ENCODE measurements around the gene CCDC124. TPM values are rescaled to one million over a fixed set of nuclear protein-coding genes. Genes with fewer than 3 reads are reported as not detected.

Gene CCDC124
- polyA plus RNA-seq, 12 donors: 31.2 to 90.7 (median 45.0) TPM; not detected in 1

DNA sequence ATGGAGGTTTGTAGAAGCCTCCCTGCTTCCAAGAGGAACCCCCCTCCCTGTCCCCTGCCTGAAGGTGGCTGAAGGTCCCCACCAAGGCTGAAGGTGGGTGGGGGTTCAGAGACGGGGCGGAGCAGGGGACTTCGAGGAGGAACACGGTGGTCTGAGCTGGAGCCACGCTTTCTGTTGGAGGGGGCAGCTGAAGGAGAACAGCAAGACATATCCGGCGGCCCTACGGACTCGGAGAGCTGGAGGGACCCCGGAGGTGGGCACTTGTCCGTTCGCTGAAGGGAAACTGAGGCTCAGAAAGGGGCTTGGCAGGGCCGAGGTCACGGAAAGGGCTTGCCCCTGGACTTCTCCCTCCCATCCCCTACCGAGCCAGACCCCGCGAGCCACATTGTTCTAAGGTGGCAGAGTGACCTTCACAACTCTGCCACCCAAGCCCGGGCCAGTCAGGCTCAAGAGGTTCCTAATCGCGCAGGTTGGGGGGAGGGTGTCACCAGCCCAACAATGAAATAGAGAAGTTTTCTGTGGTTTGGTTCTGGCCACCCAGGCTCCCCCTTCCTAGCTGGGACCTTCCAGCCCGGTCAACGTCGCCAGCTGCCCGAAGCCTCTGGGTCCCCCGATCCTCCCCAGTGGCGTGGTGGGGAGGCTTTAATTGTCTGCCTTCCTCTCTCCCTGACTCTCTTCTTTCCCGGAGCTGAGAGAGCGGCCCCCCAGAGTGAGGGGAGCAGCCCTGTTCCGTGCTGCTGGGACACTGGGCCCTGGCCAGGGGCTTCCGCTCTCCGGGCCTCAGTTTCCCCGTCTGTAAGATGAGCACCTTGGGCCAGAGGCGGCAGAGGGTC lies 18.6 kb downstream of the CCDC124 start:
- no peak for DNase-seq

DNA sequence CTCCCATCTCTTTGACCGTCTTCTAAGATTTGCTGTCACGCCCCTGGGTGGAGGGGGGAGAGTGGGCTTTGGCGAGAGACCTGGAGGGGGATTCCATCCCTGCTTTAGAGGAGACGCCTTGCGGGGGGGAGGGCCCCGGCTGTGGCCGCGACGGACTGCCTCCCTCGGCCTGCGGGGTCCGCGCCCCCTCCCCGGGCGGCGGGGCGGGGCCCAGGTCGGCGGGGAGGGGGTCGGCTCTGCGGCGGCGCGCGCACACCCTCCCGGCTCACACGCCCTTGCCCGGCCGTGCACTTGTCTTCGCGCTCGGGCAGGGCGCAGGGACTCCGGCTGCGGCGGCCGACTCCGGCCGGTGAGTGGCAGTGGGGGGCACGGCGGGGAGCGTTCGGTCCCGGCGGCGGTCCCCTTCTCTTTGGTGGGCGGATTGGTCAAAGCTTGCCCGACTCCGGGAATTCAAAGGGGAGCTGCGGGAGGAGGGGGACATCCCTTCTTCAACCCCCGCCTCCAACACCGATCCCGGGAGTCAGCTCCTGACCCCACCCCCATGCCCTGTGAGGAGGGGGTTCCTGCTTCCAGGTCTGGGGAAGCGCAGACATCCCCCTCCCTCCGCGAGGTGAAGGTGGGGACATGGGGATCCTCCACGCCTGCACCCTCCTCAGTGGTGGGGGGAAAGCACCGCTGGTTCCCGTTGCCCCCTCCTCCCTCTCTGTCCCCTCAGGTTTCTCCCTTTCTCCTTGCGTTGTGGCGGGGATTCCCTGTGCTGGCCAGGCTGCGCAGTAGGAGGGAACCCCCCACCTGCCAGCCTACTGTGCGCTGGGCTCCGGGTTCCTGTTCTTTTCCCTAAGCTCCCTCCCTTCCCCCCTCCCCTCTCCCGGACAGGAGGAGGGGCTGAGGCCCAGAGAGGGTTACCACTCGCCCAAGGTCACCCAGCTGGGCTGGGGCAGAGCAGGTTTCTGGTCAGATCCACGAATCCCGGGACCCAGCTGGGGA lies 19.5 kb downstream of the CCDC124 start:
- no peak for DNase-seq

DNA sequence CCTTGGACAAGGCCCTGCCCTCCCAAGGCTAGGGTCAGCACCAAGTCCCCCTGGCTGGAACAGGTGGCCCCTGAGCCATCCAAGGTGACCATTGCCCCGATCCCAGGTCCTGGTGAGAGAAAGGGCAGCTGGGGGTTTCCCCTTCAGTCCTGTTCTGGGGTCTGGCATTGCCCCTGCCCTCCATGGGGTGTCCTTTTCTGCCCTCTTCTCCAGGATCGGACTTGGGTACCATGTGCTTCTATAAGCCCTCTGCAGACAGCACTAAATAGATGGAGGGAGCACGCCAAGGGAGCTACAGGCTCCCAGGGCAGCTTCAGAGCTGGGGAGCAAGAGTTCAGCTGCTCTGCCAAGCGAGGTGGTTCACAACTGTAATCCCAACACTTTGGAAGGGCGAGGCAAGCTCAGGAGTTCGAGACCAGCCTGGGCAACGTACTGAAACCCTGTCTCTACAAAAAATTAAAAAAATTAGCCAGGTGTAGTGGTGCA lies 20.5 kb downstream of the CCDC124 start:
- DNase-seq: no peak

DNA sequence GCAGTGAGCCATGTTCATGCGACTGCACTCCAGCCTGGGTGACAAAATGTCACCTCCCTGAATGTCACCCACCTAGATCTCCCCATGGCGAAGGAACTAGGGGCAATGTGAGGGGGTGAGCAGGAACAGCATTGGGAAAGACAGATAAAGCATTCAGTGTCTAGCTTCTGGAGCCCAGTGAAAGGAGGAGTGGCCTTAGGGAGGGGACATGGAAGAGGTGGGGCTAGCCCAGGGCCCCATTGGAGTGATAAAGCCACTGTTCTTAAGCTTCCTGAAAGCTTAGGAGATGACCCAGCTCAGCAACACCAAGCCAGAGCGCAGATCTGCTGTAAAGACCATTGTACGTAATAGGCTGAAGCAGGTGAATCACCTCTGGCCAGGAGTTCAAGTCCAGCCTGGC lies 21.1 kb downstream of the CCDC124 start:
- no peak for DNase-seq

DNA sequence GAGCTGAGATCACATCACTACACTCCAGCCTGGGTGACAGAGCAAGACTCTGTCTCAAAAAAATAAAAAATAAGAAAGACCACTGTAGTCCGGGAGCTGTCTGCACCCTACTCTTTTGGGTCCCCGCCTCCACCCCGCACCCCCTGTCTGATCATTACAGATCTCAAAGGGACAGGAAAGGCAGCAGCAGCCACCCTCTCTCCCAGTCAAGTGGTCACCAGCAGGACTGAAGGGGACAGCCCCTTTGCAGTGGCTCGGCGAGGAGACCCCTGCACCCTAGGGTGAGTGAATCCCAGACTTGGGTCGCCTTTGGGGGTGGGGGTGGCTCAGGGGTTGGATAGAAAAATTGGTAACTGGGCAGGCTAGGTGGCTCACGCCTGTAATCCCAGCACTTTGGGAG lies 21.6 kb downstream of the CCDC124 start:
- no peak for DNase-seq

DNA sequence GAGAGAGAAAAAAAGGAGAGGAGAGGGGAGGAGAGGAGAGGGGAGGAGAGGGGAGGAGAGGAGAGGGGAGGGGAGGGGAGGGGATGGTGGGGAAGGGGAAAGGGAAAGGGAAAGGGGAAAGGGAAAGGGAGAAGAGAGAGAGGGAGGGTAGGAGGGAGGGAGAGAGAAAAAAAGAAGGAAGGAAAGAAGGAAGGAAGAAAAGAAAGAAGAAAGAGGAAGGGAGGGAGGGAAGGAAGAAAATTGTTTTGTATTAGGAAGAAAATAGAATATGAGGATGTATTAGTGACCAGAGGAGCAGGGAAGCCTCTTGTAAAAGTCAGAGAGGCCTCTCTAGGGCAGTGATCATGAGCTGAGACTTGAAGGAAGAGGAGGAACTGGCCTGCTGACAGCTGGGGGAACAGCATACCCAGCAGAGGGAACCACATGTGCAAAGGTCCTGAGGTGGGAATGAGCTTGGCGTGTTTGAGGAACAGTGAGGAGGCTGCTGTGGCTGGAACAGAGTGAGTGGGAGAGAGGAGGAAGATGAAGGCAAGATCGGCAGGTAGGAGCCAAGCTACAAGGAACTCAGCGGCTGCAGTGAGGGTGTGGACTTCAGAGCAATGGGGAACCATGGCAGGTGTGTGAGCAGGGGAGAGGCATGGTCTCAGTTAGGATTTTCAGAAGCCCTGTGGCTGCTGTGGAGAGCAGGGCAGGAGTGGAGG lies 24.5 kb downstream of the CCDC124 start:
- DNase-seq: no peak

DNA sequence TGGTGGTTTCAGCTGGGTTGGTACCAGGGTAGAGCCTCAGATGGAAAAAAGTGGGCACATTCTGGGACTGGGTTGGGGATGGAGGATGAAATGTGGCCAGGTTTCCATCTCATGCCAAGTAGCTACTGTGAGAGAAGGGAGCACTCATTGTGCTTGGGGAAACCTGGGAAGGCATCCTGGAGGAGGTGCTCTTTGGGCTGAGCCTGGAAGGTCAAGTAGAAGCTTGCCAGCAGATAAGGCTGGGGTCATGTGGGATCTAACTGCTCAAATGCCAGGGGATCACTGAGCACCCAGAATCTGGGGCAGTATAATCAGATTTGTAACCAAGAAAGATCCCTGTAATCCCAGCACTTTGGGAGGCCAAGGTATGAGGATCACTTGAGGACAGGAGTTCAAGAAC lies 25.1 kb downstream of the CCDC124 start:
- DNase-seq: no peak

DNA sequence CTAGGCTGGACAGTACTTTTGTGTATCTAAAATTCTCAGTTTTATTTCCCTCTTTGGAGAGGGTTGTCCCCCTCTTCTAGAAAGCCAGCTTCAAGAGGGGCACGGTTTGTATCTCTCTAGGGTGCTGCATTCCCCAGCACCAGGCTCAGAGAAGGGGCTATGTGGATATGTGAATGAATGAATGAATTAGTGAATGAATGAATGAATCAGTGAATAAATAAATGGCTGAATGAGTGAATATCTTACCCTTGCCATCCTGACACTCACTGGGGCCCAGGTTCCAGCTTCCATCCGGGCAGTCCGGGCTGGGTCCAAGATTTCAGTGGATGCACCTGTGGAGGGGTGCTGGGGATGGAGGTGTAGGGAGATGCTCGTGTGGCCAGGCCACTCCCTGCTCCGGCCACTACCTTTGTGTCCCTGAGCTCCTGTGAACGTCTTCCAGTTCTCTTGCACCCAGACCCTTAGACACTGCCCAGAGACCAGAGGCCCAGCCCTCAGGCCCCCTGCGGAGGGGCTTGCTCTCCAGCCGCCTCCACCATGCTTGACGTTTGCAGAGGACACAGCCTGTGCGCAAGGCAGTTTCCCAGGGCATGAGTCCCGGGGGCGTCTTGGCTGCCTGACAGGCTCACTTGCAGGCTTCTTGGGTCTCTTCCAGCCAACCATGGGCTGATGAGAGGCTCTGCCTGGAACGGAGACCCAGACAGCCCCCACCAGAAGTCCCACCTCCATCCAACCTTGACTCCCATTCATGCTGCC lies 31.3 kb downstream of the CCDC124 start:
- DNase-seq: no peak

DNA sequence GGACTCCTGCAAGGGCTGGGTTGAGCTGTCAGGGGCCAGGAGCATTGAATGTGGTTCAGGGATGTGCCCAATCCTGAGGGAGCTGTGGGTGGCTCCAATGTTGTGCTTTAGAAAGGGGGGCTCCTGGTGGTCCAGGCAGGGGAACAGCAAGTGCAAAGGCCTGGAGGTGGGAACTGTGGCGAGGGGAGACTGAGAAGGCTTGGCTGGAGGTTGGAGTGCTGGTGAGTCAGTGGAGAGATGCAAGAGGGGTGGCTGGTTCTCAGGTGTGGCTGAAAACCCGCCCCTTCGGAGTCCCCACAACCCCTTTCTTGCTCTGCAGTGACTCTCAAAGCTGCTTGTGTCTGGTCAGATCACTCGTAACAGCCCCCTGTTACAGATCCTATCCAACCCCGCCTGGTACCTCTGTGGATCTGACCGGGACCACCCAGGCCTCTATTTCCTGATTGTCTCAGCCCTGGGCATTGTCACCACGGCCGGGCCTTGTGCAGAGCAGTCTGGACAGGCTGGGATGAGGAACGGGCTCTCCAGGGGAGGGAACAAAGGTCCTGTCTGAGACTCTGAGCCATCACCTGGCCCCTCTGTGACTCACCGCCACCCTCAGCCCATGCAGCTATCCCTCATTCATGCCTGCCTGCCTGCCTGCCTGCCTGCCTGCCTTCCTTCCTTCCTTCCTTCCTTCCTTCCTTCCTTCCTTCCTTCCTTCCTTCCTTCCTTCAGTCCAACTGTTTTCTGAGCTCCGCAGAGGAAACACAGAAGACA lies 32.7 kb downstream of the CCDC124 start:
- DNase-seq: no peak

DNA sequence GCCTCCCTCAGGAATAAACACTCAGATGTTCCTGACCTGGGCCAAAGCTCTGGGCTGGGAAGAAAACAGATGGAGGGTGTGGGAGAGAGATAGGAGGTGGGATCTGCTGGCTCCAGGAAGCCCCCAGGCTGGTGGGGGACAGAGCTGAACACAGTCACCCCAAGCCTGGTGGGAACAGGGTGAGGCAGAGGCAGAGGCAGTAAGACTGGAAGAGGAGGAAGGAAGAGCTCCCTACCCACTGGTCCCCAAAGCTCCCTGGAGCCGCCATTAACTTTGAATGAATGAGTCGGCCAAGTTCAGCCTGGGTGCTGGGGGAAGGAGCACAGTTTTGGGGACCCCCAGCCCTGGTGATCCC lies 33.3 kb downstream of the CCDC124 start:
- no peak for DNase-seq

DNA sequence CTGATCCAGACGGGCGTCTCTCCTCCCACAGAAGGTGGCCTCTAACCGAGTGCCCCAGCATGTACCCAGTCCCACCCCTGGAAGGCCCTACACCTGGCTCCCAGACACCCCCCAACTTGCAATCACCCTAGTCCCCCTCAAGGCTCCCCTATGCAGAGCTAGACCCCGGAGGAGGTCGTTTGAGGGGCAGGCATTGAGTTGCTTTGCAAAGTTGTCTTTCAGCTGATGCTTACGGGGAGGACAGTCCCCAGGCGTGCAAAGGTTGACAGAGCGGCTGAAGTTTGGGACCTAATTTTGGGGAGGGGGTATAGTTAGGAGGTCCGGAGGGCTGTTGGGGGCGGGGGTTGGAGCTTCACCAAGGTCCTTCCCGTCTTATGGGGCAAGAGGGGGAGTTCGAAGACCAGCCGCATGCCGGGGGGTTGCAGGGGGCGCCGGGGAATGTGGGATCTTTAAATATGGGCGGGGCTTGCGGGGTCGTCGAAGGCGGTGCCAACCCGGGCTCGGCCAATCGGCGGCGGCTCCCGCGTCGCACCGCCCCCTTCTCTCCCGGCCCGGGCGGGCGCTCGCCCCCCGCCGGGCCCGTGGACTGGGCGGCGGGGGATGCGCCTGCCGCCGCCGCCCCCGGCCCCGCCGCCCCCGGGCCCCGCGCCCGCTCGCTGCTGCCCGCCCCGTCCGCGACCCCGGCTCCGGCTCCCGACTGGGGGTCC lies 33.9 kb downstream of the CCDC124 start, which contains the start of gene KCNN1:
KCNN1 (plus strand) TSS at position 558 of the 707 bp plus-strand sequence. CDS start 6,782 bp downstream, outside the sequence.
- DNase-seq: peak; percentile 38

DNA sequence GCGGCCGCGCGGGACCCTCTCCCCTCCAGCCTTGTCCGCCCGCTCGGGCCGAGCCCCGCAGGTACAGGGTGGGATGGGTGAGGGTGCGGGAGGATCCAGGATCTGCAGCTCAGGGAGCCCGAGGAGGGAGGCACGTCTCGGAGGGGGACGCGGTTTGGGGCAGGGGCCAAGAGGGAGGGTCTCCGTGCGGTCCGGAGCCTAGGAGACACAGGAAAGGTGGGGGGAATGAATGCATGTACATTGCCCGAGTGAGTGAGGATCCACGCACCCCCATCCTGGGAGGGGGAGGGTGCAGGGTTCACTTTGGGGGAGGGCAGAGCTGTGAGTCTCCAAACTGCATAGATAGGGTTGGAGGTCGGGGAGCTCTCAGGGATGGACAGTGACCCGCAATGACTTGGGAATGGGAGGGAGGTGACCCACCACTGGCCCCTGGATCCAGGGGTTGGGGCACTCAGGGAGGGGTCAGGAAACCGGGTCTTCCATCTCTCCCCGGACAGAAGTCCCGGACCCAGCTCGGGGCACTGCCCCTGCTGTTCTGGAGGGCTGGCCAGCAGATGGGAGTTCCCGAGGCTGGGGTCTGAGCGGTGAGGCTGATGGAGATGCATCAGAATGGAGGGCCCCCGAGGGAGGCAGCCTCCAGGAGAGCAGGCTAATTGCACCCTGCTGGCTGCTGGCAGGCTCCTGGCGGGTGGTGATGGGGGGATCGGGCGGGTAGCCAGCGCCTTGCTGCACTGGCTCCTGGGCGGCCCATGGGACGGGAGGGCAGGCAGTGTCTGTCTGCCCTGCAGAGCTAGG lies 34.6 kb downstream of the CCDC124 start:
- DNase-seq: no peak

DNA sequence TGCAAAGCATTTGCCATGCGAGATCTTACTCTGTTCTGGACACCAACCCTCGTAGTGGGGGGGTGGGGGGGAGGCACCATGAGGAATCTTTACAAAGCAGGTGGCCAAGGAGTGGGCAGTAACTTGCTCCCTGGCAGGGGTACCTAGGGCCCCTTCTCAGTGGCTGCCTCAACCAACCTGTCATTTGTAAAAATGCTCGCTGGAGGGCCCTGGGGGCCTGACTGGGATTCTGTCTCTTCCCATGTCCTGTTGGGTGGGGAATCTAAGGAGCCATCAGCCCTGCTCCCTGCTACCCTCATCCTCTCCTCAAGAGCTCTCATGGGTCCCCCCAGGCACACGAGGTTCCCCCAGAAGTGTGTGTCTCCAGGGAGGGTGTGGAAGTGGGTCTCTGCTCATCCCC lies 35.5 kb downstream of the CCDC124 start:
- DNase-seq: no peak

DNA sequence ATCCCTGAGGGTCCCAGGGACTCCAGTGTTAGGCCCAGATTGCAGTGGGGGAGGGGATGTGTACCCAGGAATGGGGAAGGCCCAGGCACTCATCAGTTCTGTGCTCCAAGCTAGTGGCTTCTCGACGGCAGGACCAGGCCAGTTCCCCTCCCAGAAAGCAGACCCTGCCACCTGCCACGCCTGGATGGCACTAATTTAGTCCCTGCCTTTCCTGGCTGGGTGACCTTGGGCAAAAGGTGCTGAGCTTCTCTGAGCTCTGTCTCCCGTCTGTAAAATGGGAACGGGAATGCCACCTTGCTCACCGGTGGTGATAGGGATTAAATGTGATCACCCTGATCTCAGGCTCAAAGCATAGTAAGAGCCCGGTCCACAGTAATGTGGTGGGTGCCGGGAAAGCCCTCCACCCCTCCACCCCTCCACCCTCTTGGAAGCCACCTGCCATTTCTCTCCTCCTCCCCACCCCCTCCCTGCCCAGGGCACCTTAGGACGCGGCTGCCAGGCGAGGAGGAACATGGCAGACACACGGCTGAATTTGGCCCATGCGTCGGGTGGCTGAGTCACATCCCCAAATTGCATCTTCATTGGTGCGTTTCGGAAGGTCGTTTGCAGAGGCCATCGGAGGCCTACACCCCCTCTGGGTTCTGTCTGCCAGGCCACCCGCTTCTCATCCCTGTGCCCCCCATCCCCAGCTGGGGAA lies 36.4 kb downstream of the CCDC124 start:
- DNase-seq: no peak

DNA sequence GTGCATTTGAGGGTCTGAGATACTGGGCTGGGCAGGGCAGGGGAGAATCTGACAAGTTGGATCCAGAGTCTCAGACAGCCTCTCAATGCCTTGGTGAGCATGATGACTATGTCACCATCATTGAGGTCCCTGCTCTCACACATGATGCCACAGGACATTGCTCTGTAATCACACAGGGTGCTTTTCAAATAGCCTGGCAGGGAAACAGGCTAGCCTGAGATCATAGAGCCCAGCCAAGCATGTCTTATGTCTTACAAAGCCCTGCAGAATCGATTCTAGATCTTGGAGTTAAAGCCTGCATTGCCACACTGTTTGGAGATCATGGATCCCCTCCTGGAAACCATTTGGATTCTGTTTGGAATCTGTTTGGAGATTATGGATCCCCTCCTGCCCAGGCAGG lies 39.4 kb downstream of the CCDC124 start:
- no peak for DNase-seq

DNA sequence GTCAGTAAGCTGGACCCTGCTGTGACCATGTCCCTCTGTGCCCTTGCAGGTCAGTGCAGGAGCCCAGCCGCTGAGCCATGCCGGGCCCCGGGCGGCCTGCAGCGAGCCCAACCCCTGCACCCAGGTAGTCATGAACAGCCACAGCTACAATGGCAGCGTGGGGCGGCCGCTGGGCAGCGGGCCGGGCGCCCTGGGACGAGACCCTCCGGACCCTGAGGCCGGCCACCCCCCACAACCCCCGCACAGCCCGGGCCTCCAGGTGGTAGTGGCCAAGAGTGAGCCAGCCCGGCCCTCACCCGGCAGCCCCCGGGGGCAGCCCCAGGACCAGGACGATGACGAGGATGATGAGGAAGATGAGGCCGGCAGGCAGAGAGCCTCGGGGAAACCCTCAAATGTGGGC lies 40.9 kb downstream of the CCDC124 start:
- no peak for DNase-seq

DNA sequence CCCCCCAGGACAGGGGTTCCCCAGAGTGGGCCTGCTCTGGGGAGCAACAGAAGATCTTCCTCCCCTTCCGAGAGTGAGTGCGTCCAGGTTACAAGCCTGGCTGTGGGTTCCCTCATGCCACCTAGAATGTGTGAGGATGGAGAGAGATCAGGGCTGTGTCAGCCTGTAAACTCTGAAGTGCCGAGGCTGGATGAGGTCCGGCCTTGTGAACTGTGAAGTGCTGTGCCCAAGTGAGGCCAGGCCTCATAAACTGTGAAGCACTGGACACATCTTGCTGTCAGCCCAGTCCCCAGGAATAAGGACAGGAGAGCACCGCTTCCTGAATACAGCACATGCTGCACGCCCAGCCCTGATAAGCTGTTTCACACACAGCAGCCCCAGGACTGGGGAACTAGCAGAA lies 41.7 kb downstream of the CCDC124 start:
- no peak for DNase-seq

DNA sequence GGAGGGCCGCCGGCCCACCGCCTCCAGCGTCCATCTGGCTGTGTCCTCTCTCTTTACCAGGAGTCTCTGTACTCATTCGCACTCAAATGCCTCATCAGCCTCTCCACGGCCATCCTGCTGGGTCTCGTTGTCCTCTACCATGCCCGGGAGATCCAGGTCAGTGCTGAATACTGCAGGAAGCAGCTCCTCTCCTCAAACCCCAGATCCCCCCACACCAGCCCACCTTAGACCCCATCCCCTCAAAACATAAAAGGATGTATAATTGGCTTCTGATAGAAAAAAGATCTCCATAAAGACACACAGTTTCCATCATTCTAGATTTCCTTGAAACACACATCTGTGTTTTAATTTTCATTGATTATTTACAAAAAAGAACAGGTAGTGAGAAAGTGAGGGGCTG lies 42.2 kb downstream of the CCDC124 start:
- DNase-seq: no peak
